K562 (cell line): Measurements from ENCODE around the gene REEP3.

ENCODE experiments used
- EZH2 ChIP-seq: IDR thresholded peaks from 2 replicates; pipeline ENCODE4 v1.6.1; 2012; ENCODE audit warnings: low read depth, mild to moderate bottlenecking, inconsistent platforms, low read length, borderline replicate concordance
- POLR2A ChIP-seq: fragments of 450-650 bp; conservative IDR thresholded peaks from 2 replicates; pipeline ENCODE4 v1.6.1; 2016
- ZBTB7A ChIP-seq: IDR thresholded peaks from 2 replicates; pipeline ENCODE4 v1.6.1; 2011; ENCODE audit warnings: low read depth, mild to moderate bottlenecking, low read length, moderate library complexity, borderline replicate concordance; ENCODE audit not compliant: control insufficient read depth
- TF ChIP-seq, protein P1 (sequence below), 3 experiments: IDR thresholded peaks in 2 of 3; conservative IDR thresholded peaks in 1 of 3; 2 replicates each; pipeline ENCODE4 v1.5.1; 2011 to 2012; ENCODE audit warnings: low read length in 3 of 3, mild to moderate bottlenecking in 3 of 3, control low read depth in 2 of 3, improper control_type of control experiment in 1 of 3, inconsistent platforms in 1 of 3, low read depth in 1 of 3, mixed read lengths in 1 of 3, moderate library complexity in 1 of 3; ENCODE audit not compliant: insufficient read depth in 2 of 3
- TF ChIP-seq, protein P2 (sequence below): fragments of 450-650 bp; IDR thresholded peaks from 2 replicates; pipeline ENCODE4 v1.6.1; 2018; ENCODE audit not compliant: partially characterized antibody

DNA sequence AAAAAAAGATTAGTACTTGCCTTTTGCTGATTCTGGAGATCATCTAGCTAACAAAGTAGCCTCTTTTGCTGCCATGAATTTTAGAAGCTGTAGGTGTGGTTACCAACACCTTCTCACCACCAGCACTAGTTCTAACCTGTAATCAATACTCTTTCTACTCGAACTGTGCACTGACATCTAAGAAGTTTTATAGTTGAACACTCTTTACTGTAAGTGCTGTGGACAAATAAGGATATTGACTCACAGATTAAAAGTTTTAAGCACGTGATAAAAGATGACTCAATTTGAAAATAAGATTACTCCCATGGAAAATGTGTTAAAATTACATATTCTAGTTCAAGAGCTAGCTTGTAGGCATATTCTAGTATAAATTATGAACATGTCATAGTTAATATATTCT lies 89.9 kb downstream of the REEP3 start:
- TF ChIP-seq POLR2A, result no peak
- TF ChIP-seq, protein P1, sequence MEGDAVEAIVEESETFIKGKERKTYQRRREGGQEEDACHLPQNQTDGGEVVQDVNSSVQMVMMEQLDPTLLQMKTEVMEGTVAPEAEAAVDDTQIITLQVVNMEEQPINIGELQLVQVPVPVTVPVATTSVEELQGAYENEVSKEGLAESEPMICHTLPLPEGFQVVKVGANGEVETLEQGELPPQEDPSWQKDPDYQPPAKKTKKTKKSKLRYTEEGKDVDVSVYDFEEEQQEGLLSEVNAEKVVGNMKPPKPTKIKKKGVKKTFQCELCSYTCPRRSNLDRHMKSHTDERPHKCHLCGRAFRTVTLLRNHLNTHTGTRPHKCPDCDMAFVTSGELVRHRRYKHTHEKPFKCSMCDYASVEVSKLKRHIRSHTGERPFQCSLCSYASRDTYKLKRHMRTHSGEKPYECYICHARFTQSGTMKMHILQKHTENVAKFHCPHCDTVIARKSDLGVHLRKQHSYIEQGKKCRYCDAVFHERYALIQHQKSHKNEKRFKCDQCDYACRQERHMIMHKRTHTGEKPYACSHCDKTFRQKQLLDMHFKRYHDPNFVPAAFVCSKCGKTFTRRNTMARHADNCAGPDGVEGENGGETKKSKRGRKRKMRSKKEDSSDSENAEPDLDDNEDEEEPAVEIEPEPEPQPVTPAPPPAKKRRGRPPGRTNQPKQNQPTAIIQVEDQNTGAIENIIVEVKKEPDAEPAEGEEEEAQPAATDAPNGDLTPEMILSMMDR (IDR thresholded peaks at IDR 0.05 in 2 of 3, conservative IDR thresholded peaks at IDR 0.05 in 1 of 3; ENCODE audit: insufficient read depth in 2 of 3, low read depth in 1 of 3, low read length in 3 of 3), result no peak
- TF ChIP-seq, protein P2, sequence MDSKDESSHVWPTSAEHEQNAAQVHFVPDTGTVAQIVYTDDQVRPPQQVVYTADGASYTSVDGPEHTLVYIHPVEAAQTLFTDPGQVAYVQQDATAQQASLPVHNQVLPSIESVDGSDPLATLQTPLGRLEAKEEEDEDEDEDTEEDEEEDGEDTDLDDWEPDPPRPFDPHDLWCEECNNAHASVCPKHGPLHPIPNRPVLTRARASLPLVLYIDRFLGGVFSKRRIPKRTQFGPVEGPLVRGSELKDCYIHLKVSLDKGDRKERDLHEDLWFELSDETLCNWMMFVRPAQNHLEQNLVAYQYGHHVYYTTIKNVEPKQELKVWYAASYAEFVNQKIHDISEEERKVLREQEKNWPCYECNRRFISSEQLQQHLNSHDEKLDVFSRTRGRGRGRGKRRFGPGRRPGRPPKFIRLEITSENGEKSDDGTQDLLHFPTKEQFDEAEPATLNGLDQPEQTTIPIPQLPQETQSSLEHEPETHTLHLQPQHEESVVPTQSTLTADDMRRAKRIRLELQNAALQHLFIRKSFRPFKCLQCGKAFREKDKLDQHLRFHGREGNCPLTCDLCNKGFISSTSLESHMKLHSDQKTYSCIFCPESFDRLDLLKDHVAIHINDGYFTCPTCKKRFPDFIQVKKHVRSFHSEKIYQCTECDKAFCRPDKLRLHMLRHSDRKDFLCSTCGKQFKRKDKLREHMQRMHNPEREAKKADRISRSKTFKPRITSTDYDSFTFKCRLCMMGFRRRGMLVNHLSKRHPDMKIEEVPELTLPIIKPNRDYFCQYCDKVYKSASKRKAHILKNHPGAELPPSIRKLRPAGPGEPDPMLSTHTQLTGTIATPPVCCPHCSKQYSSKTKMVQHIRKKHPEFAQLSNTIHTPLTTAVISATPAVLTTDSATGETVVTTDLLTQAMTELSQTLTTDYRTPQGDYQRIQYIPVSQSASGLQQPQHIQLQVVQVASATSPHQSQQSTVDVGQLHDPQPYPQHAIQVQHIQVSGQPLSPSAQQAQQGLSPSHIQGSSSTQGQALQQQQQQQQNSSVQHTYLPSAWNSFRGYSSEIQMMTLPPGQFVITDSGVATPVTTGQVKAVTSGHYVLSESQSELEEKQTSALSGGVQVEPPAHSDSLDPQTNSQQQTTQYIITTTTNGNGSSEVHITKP, result no peak
- TF ChIP-seq EZH2, result no peak
- TF ChIP-seq ZBTB7A, result no peak
